A549 (cell line): ENCODE data around the gene CERKL. TPM values are rescaled to one million over a fixed set of nuclear protein-coding genes. Genes with fewer than 3 reads are reported as not detected.

Experiments used
- ATAC-seq, 2 experiments: fragments of 200-7000 bp in 1 of 2; fragments of >200 bp in 1 of 2; cut with Nextera tagmentation in 1 of 2; cut with Tn5 transposase in 1 of 2; 3 replicates each; pipeline versions ENCODE4 v1.8.0 to v1.9.1; 2018 to 2020; ENCODE audit warnings: mild to moderate bottlenecking in 1 of 2, moderate library complexity in 1 of 2
- CTCF ChIA-PET: fragments of 300-600 bp; sonication (Branson Sonifier 250); formaldehyde crosslinking; extraction: SDS; loops from one replicate; lab custom pipeline; 2021; ENCODE audit warnings: antibody characterized with exemption, inconsistent platforms; lab: Yijun Ruan, JAX
- POLR2A ChIA-PET: fragments of 350-600 bp; formaldehyde crosslinking; extraction: SDS; loops from one replicate; lab custom pipeline; 2021; ENCODE audit warnings: antibody characterized with exemption, inconsistent platforms; lab: Yijun Ruan, JAX
- DNase-seq, 2 experiments: peaks; one replicate each; pipeline versions ENCODE4 v3.0.0 to v3.0.0-alpha.2; 2011 to 2016; ENCODE audit warnings: low read depth in 1 of 2, low spot score in 1 of 2
- FAIRE-seq: peaks from 2 replicates; lab custom pipeline; 2011; peaks lifted over from hg19 to GRCh38; lab: Jason Lieb, UNC
- H3K27ac ChIP-seq, 2 experiments: fragments of >200 bp; sonication (Bioruptor Twin); formaldehyde crosslinking; 3 replicates each; pipeline ENCODE4 v1.5.1; 2016 to 2017
- H3K4me1 ChIP-seq: fragments of >200 bp; sonication (Bioruptor Twin); formaldehyde crosslinking; 3 replicates; pipeline ENCODE4 v1.6.1; 2016
- H3K4me2 ChIP-seq: fragments of >200 bp; sonication (Bioruptor Twin); formaldehyde crosslinking; 3 replicates; pipeline ENCODE4 v1.6.1; 2016
- H3K4me3 ChIP-seq: fragments of >200 bp; sonication (Bioruptor Twin); formaldehyde crosslinking; 3 replicates; pipeline ENCODE4 v1.5.1; 2016
- H3K9me3 ChIP-seq: fragments of >200 bp; sonication (Bioruptor Twin); formaldehyde crosslinking; 3 replicates; pipeline ENCODE4 v1.6.1; 2016
- CBX8 ChIP-seq: fragments of 200-600 bp; sonication (generic); IDR thresholded peaks from 2 replicates; pipeline ENCODE4 v1.6.1; 2016
- CEBPB ChIP-seq, 2 experiments: fragments of >200 bp in 1 of 2; sonication (Bioruptor Twin) in 1 of 2; formaldehyde crosslinking in 1 of 2; IDR thresholded peaks; 2 replicates each; pipeline ENCODE4 v1.6.1; 2012 to 2016
- CHD4 ChIP-seq: fragments of 200-600 bp; sonication (generic); IDR thresholded peaks from 2 replicates; pipeline ENCODE4 v1.6.1; 2016; ENCODE audit warnings: antibody characterized with exemption, mild to moderate bottlenecking, borderline replicate concordance
- E2F6 ChIP-seq: IDR thresholded peaks from 2 replicates; pipeline ENCODE4 v1.6.1; 2012; ENCODE audit warnings: low read depth, borderline replicate concordance
- EHF ChIP-seq: fragments of 250-450 bp; sonication (Bioruptor Pico); IDR thresholded peaks from 2 replicates; pipeline ENCODE4 v1.5.0; 2020; ENCODE audit warnings: mild to moderate bottlenecking
- EHMT2 ChIP-seq: fragments of 200-600 bp; sonication (generic); IDR thresholded peaks from 2 replicates; pipeline ENCODE4 v1.6.1; 2016; ENCODE audit warnings: antibody characterized with exemption, low read depth, mild to moderate bottlenecking, moderate library complexity
- FOXS1 ChIP-seq: fragments of 250-450 bp; sonication (Bioruptor Pico); IDR thresholded peaks from 2 replicates; pipeline ENCODE4 v1.5.0; 2020; ENCODE audit warnings: mild to moderate bottlenecking, moderate library complexity
- HDAC2 ChIP-seq: fragments of 200-600 bp; sonication (generic); IDR thresholded peaks from 2 replicates; pipeline ENCODE4 v1.6.1; 2016
- HOXA7 ChIP-seq: fragments of 250-450 bp; sonication (Bioruptor Pico); IDR thresholded peaks from 2 replicates; pipeline ENCODE4 v1.5.0; 2020; ENCODE audit warnings: mild to moderate bottlenecking, moderate library complexity
- HOXB13 ChIP-seq: fragments of 250-450 bp; sonication (Bioruptor Pico); IDR thresholded peaks from 2 replicates; pipeline ENCODE4 v1.5.0; 2020; ENCODE audit warnings: low read depth, mild to moderate bottlenecking, moderate library complexity
- MAZ ChIP-seq: fragments of 150-350 bp; IDR thresholded peaks from 2 replicates; pipeline ENCODE4 v1.6.1; 2014; ENCODE audit warnings: antibody characterized with exemption, low read depth, low read length, borderline replicate concordance
- NPAS2 ChIP-seq: fragments of 250-450 bp; sonication (Bioruptor Pico); IDR thresholded peaks from 2 replicates; pipeline ENCODE4 v1.8.0; 2022; ENCODE audit warnings: mild to moderate bottlenecking, moderate library complexity, borderline replicate concordance
- PBX3 ChIP-seq: IDR thresholded peaks from 2 replicates; pipeline ENCODE4 v1.6.1; 2012
- PHF8 ChIP-seq: fragments of 200-600 bp; sonication (generic); IDR thresholded peaks from 2 replicates; pipeline ENCODE4 v1.6.1; 2016; ENCODE audit warnings: low read depth, mild to moderate bottlenecking, antibody characterized with exemption, moderate library complexity, borderline replicate concordance
- REST ChIP-seq: fragments of 200-600 bp; sonication (generic); IDR thresholded peaks from 2 replicates; pipeline ENCODE4 v1.6.1; 2016; ENCODE audit warnings: antibody characterized with exemption, mild to moderate bottlenecking, moderate library complexity
- RFX5 ChIP-seq: fragments of 450-650 bp; IDR thresholded peaks from 2 replicates; pipeline ENCODE4 v1.7.1; 2014; ENCODE audit warnings: antibody characterized with exemption, mild to moderate bottlenecking, moderate library complexity
- SREBF2 ChIP-seq: fragments of 450-650 bp; IDR thresholded peaks from 2 replicates; pipeline ENCODE4 v1.6.1; 2014; ENCODE audit warnings: mild to moderate bottlenecking, moderate library complexity
- TP53 ChIP-seq: fragments of 250-450 bp; sonication (Bioruptor Pico); IDR thresholded peaks from 2 replicates; pipeline ENCODE4 v1.5.0; 2021; ENCODE audit warnings: mild to moderate bottlenecking, moderate library complexity
- ZC3H11A ChIP-seq: fragments of 450-650 bp; IDR thresholded peaks from 2 replicates; pipeline ENCODE4 v1.6.1; 2014; ENCODE audit warnings: antibody characterized with exemption, mild to moderate bottlenecking
- ZFP36 ChIP-seq: fragments of 450-650 bp; IDR thresholded peaks from 2 replicates; pipeline ENCODE4 v1.6.1; 2014; ENCODE audit warnings: borderline replicate concordance; ENCODE audit not compliant: partially characterized antibody
- WGBS: methylation state at CpG from one replicate; pipeline ENCODE4 v1.1.6; 2017; ENCODE audit errors: missing lambda C conversion rate; 5-methylcytosine and 5-hydroxymethylcytosine counted together
- polyA plus RNA-seq, 4 experiments: library from polyadenylated mRNA; depleted of rRNA in 3 of 4; stranded (reverse); fragments of >200 nt; fragmentation: RNase III in 1 of 4; extraction: RNeasy Plus Mini Kit Qiagen cat#74134 plus additional on column Dnase treatment in 1 of 4; gene quantifications; 2 replicates in 3 of 4; 3 replicates in 1 of 4; pipeline ENCODE4 v1.2.3, GENCODE V29; 2011 to 2017

The CERKL gene
- polyA plus RNA-seq, 2 of the 4 experiments (the other 2 are of a cell fraction): 0.30 to 0.85 TPM

GRCh38 chr2:181602017-181602416 is 54.9 kb downstream of the CERKL start (continued):
- TF ChIP-seq E2F6 (no peak), HOXB13 (CRISPR knock-in tag) (no peak), MAZ (no peak), ZFP36 (no peak)

- Histone ChIP-seq H3K4me1 (no peaks in the 10 kb centered on the region), H3K4me2 (no peak overlapping the region), H3K27ac (no peak overlapping the region), H3K9me3 (no peaks in the 10 kb centered on the region), H3K4me3 (no peak overlapping the region)
- no peak for ATAC-seq
- CTCF ChIA-PET: no interaction called here
- POLR2A ChIA-PET: no interaction called here
- FAIRE-seq: no peak
- peak; percentile 59; the same call in 1 of the 2 replicates for TF ChIP-seq REST
- no peak for TF ChIP-seq PBX3
- WGBS: 11% methylated on average over 1 of the region's 1 CpG
- DNase-seq: no peak
Measured at GRCh38 chr2:181596556-181596955, 60.3 kb downstream of the CERKL start.

- no peak overlapping the region for H3K4me2 ChIP-seq
- CTCF ChIA-PET: no interaction called here
- TF ChIP-seq EHMT2 (no peak), RFX5 (no peak), ZC3H11A (no peak), PHF8 (no peak), PBX3 (no peak), TP53 (CRISPR knock-in tag) (no peak), CEBPB (IDR thresholded peaks at IDR 0.05) (no peak), HDAC2 (no peak), SREBF2 (no peak), CBX8 (no peak)
- POLR2A ChIA-PET: no interaction called here
- no peaks in the 10 kb centered on the region for H3K9me3 ChIP-seq
- H3K4me3 ChIP-seq: no peak overlapping the region
- WGBS: 52% methylated on average over 2 of the region's 2 CpGs
- no peak for FAIRE-seq
- no peak overlapping the region for H3K27ac ChIP-seq
- no peak for DNase-seq
- no peaks in the 10 kb centered on the region for H3K4me1 ChIP-seq
- no peak for ATAC-seq
Measured at GRCh38 chr2:181594322-181594721, 62.6 kb downstream of the CERKL start.

GRCh38 chr2:181589779-181590178 is 67.1 kb downstream of the CERKL start:
- FAIRE-seq: no peak
- no peak for DNase-seq
- ChIA-PET POLR2A (no interaction called here), CTCF (interaction anchor here (1.3 kb wide), 1 partner anchor 17 kb away, joined by 3 read pairs; no protein-coding TSS in a partner anchor)
- no peak for ATAC-seq
- no peak for TF ChIP-seq PBX3
- no peak for TF ChIP-seq EHMT2
- no peak for TF ChIP-seq NPAS2
- no peak for TF ChIP-seq FOXS1
- TF ChIP-seq CHD4: no peak
- TF ChIP-seq HDAC2: no peak
- no peak for TF ChIP-seq EHF (CRISPR knock-in tag)
- no peak for TF ChIP-seq HOXA7 (CRISPR knock-in tag)
- no peak for TF ChIP-seq RFX5
- H3K4me1 ChIP-seq: peaks cover 19% of the 10 kb centered on the region
- H3K4me2 ChIP-seq: no peak overlapping the region
- no peak overlapping the region for H3K4me3 ChIP-seq
- no peaks in the 10 kb centered on the region for H3K9me3 ChIP-seq
- 61% methylated on average over 2 of the region's 2 CpGs for WGBS
- H3K27ac ChIP-seq: no peak overlapping the region
